GM21576 (cell line): ENCODE measurements around the gene POU5F1.

Source experiments
- ATAC-seq: cut with Tn5 transposase; IDR thresholded peaks from one replicate; pipeline ENCODE4 v1.9.1; 2021; ENCODE audit warnings: mild to moderate bottlenecking, moderate library complexity; ENCODE audit not compliant: unreplicated experiment

POU5F1 gene

DNA sequence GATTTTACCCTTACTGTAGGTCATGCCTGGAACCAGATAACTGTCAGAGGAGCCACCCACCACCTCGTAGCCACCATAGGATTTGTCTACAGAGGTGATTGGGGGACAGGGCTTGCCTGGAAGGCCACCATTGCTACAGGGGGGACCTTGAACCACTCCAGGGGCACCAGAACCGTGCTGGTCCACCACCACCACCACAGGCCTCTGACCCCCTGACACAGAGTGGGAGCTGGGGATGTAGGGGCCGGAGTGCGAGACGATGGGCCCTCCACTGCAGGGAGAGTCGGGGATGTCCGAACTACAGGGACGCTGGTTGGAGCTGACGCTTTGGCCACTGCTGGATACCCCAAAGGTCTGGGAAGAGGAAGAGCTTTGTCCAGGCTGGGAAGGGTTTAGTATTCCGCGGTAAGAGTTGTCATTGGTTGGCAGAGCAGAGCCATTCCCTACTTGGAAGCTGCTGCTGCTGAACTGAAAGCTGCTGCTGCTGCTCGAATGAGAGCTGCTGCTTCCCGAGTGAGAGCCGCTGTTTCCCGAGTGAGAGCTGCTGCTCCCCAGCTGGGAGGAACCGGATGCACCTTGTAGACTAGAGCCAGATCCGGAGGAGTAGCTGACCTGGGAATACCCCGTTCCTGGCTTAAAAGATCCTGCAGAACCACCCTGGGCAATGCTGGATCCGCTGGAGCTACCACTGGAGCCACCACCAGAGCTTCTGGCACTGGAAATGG is 53.7 kb downstream of the POU5F1 start:
- no peak for ATAC-seq

DNA sequence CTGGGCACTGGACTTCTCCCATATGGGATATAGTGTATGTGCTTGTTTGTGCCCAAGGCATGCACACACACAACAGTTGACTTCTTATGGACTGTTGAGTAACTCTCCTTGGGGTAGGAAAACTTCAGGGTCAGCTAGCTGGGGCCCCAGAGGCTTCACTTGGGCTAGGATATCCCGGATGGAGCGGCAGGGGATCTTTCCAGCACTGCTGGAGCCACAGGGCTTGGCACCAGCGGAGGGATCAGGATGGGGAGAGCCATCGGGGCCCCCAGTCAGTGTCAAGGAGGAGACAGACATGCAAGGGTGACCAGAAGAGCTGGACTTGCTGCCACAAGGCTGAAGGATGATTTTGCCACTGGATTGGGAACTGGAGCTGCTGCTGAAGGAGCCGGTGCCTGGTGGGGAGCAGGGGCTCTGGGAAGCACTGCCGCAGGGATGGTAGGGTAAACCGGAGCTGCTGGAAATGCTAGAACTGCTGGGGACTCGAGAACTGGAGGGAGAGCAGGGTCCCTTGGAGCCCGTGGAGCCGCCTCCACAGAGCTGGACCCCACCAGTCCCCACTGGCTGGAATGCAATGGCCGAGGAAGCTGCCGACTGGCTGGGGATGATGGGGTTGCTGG is 54.4 kb downstream of the POU5F1 start:
- no peak for ATAC-seq

DNA sequence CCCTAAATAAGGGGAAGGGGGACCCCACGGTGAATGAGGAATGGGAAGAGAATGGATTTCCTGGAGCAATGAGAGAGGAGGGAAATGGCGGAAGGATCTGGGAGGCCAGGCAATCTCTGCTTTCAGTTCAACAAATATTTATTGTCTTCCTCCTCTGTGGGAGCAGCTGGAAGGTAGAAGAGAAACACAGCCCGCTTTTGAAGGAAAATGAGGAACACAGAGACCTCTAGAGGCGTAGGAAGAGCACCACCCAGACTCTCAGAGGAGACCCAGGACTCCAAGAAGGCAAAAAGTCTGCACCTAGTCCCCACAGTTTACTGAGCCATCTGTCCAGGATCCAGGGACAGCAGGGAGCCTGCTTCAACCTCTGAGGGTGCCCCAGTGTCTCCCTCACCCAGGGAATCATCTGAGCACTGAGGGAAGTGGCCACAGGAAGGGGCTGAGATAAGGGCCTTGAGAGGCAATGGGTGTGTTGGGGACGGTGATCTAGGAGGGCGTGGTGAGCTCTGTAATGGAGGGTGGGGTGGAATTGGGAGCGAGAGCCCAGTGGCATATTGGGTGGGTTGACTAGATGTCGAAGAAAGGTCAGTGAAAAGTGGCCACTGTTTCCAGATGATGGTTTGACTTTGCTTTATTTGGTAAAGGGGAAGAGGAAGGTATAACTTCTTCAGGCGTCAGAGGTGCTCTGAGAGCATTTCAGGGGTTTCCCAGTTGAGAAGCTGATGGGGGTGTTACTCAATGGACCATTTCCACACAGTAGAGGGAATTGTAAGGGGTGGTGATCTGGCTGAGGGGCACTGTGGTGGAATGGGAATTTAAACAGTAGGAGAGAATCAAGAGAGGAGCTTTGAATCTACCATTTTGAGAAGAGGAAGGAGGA is 55.3 kb downstream of the POU5F1 start:
- ATAC-seq, result no peak

DNA sequence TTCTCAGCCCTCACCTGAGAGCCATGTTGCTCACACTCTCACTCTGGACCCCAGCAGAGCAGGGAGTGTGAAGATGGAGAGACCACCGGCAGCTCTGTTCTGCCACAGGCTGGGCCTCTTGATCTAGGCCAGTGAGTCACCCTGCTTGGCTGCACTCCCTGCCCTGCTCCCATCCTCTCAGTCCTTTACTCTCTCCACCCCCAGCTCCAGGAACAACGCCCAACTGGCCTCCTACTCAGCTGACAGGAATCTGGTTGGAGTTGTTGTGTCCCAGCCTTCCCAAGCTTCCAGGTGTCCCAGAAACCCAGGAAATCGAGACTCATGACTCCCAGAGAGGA is 56.0 kb downstream of the POU5F1 start, which contains the start of gene PSORS1C1:
PSORS1C1 (plus strand) TSS at position 260 of the 338 bp plus-strand sequence. CDS start 14,833 bp downstream, outside the sequence.
- no peak for ATAC-seq
